Gastrocnemius medialis (tissue), 4 donors: Measurements from ENCODE around the gene CDH23.

Experiments
- POLR2A ChIP-seq, 2 donors: fragments of 450-650 bp; IDR thresholded peaks; one replicate each; pipeline ENCODE4 v1.6.1; 2017; ENCODE audit warnings: antibody characterized with exemption in 2 of 2, mild to moderate bottlenecking in 2 of 2, moderate library complexity in 2 of 2
- TF ChIP-seq, protein P1 (sequence below), 5 experiments: fragments of 450-650 bp in 3 of 5; fragments of 200-600 bp in 2 of 5; sonication (generic) in 2 of 5; IDR thresholded peaks in 4 of 5; conservative IDR thresholded peaks in 1 of 5; 1 replicate in 4 of 5; 2 replicates in 1 of 5; pipeline ENCODE4 v1.5.1; 2016 to 2019; ENCODE audit warnings: antibody characterized with exemption in 5 of 5, mild to moderate bottlenecking in 3 of 5, moderate library complexity in 3 of 5

- TF ChIP-seq, protein P1, sequence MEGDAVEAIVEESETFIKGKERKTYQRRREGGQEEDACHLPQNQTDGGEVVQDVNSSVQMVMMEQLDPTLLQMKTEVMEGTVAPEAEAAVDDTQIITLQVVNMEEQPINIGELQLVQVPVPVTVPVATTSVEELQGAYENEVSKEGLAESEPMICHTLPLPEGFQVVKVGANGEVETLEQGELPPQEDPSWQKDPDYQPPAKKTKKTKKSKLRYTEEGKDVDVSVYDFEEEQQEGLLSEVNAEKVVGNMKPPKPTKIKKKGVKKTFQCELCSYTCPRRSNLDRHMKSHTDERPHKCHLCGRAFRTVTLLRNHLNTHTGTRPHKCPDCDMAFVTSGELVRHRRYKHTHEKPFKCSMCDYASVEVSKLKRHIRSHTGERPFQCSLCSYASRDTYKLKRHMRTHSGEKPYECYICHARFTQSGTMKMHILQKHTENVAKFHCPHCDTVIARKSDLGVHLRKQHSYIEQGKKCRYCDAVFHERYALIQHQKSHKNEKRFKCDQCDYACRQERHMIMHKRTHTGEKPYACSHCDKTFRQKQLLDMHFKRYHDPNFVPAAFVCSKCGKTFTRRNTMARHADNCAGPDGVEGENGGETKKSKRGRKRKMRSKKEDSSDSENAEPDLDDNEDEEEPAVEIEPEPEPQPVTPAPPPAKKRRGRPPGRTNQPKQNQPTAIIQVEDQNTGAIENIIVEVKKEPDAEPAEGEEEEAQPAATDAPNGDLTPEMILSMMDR (IDR thresholded peaks at IDR 0.05 in 4 of 5, conservative IDR thresholded peaks at IDR 0.05 in 1 of 5), result no peak
- no peak for TF ChIP-seq POLR2A (IDR thresholded peaks at IDR 0.05)
Measured at GRCh38 chr10:71742301-71743088, 345.8 kb downstream of the CDH23 start.
